SU-DHL-6 (cell line): ENCODE data around the gene PDCD7.

Experiments used
- CTCF ChIP-seq: fragments of 200-600 bp; sonication (generic); IDR thresholded peaks from one replicate; pipeline ENCODE4 v1.5.1; 2017; ENCODE audit warnings: antibody characterized with exemption, mild to moderate bottlenecking, low read length, moderate library complexity; ENCODE audit not compliant: insufficient read depth, poor library complexity, severe bottlenecking
- EZH2phosphoT487 ChIP-seq: fragments of 200-600 bp; sonication (generic), shearing (Covaris generic); conservative IDR thresholded peaks from 2 replicates; pipeline ENCODE4 v1.6.1; 2018; ENCODE audit warnings: mild to moderate bottlenecking, antibody characterized with exemption, low read length, moderate library complexity, mixed read lengths

GRCh38 chr15:65177901-65178300, 44.3 kb upstream of the PDCD7 start:
- TF ChIP-seq CTCF, result no peak
- TF ChIP-seq EZH2phosphoT487, result no peak
